Loucy (cell line): ENCODE data around the gene MYO1E.

Source experiments
- H2AFZ ChIP-seq: fragments of 200-600 bp; sonication (generic); 2 replicates; pipeline ENCODE4 v1.6.0; 2016; ENCODE audit warnings: antibody characterized with exemption, mild to moderate bottlenecking, low read length, moderate library complexity
- H3F3A ChIP-seq: fragments of 200-600 bp; 2 replicates; pipeline ENCODE4 v1.6.0; 2016; ENCODE audit warnings: antibody characterized with exemption, low read depth, mild to moderate bottlenecking
- H3K27me3 ChIP-seq: fragments of 200-600 bp; sonication (generic); 2 replicates; pipeline ENCODE4 v1.6.1; 2014; ENCODE audit warnings: low read length, mild to moderate bottlenecking; ENCODE audit not compliant: insufficient read depth, poor library complexity, severe bottlenecking
- H3K36me3 ChIP-seq: fragments of 200-600 bp; sonication (generic); 2 replicates; pipeline ENCODE4 v1.6.1; 2016; ENCODE audit warnings: low read length; ENCODE audit not compliant: insufficient read depth
- H3K4me1 ChIP-seq: fragments of 200-600 bp; sonication (generic); 2 replicates; pipeline ENCODE4 v1.5.1; 2014; ENCODE audit warnings: low read length, mild to moderate bottlenecking; ENCODE audit not compliant: insufficient read depth, poor library complexity, severe bottlenecking
- H3K4me2 ChIP-seq: fragments of 200-600 bp; sonication (generic); 2 replicates; pipeline ENCODE4 v1.6.0; 2014; ENCODE audit warnings: antibody characterized with exemption, low read length, low read depth, mild to moderate bottlenecking; ENCODE audit not compliant: poor library complexity, severe bottlenecking
- H3K4me3 ChIP-seq: fragments of 200-600 bp; sonication (generic); 2 replicates; pipeline ENCODE4 v1.5.1; 2014; ENCODE audit warnings: low read length, mild to moderate bottlenecking, mixed read lengths; ENCODE audit not compliant: poor library complexity, severe bottlenecking
- H3K79me2 ChIP-seq: fragments of 200-600 bp; sonication (generic); 2 replicates; pipeline ENCODE4 v1.6.1; 2014; ENCODE audit warnings: low read length; ENCODE audit not compliant: insufficient read depth
- H3K9ac ChIP-seq: fragments of 200-600 bp; sonication (generic); 2 replicates; pipeline ENCODE4 v1.6.0; 2014; ENCODE audit warnings: mild to moderate bottlenecking, low read depth, low read length, moderate library complexity; ENCODE audit not compliant: poor library complexity, severe bottlenecking
- H3K9me2 ChIP-seq: fragments of 200-600 bp; sonication (generic); replicated peaks from 2 replicates; pipeline ENCODE4 v1.6.1; 2016; ENCODE audit warnings: low read depth, low read length, mixed read lengths
- H3K9me3 ChIP-seq: fragments of 200-600 bp; sonication (generic); 2 replicates; pipeline ENCODE4 v1.6.1; 2014; ENCODE audit warnings: mild to moderate bottlenecking, antibody characterized with exemption, low read length, low read depth; ENCODE audit not compliant: insufficient read depth
- H4K20me1 ChIP-seq: fragments of 200-600 bp; sonication (generic); 2 replicates; pipeline ENCODE4 v1.6.0; 2014; ENCODE audit warnings: antibody characterized with exemption, low read length, mild to moderate bottlenecking; ENCODE audit not compliant: insufficient read depth, poor library complexity, severe bottlenecking
- EZH2phosphoT487 ChIP-seq: fragments of 200-600 bp; IDR thresholded peaks from 2 replicates; pipeline ENCODE4 v1.6.1; 2018; ENCODE audit warnings: antibody characterized with exemption, mild to moderate bottlenecking, moderate library complexity, borderline replicate concordance
- TF ChIP-seq, protein P1 (sequence below): fragments of 200-600 bp; sonication (generic); conservative IDR thresholded peaks from 2 replicates; pipeline ENCODE4 v1.5.1; 2014; ENCODE audit warnings: mild to moderate bottlenecking, antibody characterized with exemption, low read length

Gene MYO1E

DNA sequence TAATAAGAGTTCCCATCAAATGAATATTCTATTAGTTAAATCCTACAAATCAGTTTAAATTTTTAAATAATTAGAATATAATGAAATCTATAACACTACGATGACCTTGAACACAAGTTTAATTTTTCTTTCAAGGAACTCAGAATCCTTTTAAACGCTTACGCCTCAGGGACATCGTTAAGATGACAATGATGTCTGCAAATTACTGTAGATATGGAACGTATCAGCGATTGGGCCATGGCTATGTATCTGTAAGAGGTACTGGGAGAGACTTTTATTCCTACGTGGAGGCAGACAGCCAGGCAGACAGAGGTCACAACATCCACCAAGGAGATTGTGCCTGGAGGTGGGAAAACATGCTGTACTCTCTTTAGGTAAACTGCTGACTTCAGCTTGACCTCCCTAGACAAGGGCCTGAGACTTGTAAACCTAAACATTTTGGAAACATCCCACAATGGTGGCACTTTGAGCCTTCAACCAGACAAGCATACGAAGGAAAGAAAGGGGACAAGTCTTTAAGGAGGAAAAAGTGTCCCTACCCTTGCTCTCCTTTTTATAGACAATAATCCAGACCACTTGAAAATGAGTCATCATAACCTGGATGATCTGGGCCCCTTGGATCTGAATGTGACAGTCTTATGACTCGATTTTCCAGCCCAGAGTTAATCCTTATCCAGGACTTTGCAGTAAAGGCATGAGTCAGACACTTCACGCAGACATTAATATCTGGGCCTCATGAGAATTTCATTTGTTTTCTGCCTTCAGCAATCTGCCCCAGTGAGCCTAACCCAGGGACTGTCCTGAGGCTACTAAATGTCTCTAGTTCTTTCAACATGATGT, 172.8 kb downstream of the MYO1E start:
- no peak for TF ChIP-seq EZH2phosphoT487
- TF ChIP-seq, protein P1, sequence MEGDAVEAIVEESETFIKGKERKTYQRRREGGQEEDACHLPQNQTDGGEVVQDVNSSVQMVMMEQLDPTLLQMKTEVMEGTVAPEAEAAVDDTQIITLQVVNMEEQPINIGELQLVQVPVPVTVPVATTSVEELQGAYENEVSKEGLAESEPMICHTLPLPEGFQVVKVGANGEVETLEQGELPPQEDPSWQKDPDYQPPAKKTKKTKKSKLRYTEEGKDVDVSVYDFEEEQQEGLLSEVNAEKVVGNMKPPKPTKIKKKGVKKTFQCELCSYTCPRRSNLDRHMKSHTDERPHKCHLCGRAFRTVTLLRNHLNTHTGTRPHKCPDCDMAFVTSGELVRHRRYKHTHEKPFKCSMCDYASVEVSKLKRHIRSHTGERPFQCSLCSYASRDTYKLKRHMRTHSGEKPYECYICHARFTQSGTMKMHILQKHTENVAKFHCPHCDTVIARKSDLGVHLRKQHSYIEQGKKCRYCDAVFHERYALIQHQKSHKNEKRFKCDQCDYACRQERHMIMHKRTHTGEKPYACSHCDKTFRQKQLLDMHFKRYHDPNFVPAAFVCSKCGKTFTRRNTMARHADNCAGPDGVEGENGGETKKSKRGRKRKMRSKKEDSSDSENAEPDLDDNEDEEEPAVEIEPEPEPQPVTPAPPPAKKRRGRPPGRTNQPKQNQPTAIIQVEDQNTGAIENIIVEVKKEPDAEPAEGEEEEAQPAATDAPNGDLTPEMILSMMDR: no peak
- H3K36me3 ChIP-seq: no peaks in the 10 kb centered on the region
- no peaks in the 10 kb centered on the region for H3K9me2 ChIP-seq
- H3K4me3 ChIP-seq: no peak overlapping the region
- H3K4me2 ChIP-seq: no peak overlapping the region
- no peak overlapping the region for H2AFZ ChIP-seq
- H3K27me3 ChIP-seq: no peaks in the 10 kb centered on the region
- no peaks in the 10 kb centered on the region for H3F3A ChIP-seq
- no peaks in the 10 kb centered on the region for H3K9me3 ChIP-seq
- no peaks in the 10 kb centered on the region for H3K4me1 ChIP-seq
- no peaks in the 10 kb centered on the region for H3K79me2 ChIP-seq
- no peak overlapping the region for H3K9ac ChIP-seq
- H4K20me1 ChIP-seq: no peaks in the 10 kb centered on the region

DNA sequence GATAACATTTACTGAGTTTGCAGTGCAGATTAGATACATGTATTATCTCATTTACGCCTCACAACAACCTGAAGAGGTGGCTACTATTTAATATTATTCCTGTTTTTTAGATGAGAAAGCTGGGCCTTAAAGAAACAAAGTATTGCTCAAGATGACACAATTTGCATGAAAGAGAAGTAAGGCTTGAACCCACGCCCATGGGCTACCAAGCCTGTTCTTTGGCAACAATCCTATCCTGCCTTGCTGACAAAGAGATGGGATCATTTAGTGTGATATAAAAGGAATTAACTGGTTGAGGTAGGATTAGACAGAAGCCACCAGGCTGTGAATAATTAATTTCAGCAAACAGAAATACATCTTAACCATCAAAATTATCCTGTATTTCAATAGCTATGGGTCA, 175.2 kb downstream of the MYO1E start:
- no peaks in the 10 kb centered on the region for H3K4me1 ChIP-seq
- no peaks in the 10 kb centered on the region for H3K9me3 ChIP-seq
- H3K36me3 ChIP-seq: no peaks in the 10 kb centered on the region
- H4K20me1 ChIP-seq: no peaks in the 10 kb centered on the region
- H3K79me2 ChIP-seq: no peaks in the 10 kb centered on the region
- no peaks in the 10 kb centered on the region for H3K27me3 ChIP-seq
- no peak overlapping the region for H3K9ac ChIP-seq
- H3F3A ChIP-seq: no peaks in the 10 kb centered on the region
- no peak overlapping the region for H3K4me2 ChIP-seq
- no peaks in the 10 kb centered on the region for H3K9me2 ChIP-seq
- H3K4me3 ChIP-seq: no peak overlapping the region
- no peak for TF ChIP-seq EZH2phosphoT487
- TF ChIP-seq, protein P1: no peak
- H2AFZ ChIP-seq: no peak overlapping the region

DNA sequence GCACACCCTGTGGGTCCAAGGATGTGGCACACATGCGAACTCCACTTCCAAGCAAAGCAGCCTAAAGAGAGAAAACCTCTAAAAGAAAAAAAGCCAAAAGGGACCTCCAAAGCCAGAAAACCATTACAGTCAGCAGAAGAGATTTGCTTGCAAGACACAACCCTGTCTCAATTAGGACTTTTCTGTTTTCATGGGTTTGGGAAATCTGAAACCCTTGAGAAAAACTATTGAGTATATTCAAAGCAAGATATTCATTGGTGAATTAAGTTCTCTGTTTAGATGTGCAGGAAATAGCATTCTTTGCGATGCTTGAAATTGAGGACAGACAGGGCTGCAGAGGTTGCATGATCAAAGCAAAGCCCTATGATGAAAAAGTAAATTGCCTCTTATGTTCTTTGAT, 176.3 kb downstream of the MYO1E start:
- TF ChIP-seq, protein P1: no peak
- TF ChIP-seq EZH2phosphoT487: no peak
- Histone ChIP-seq H4K20me1 (no peaks in the 10 kb centered on the region), H3K36me3 (no peaks in the 10 kb centered on the region), H3F3A (no peaks in the 10 kb centered on the region), H2AFZ (no peak overlapping the region), H3K9me3 (no peaks in the 10 kb centered on the region), H3K9me2 (no peaks in the 10 kb centered on the region), H3K27me3 (no peaks in the 10 kb centered on the region), H3K9ac (no peak overlapping the region), H3K4me2 (no peak overlapping the region), H3K79me2 (no peaks in the 10 kb centered on the region), H3K4me3 (no peak overlapping the region), H3K4me1 (no peaks in the 10 kb centered on the region)
